ENCODE measurements around the gene SCARF1.

The SCARF1 gene

DNA sequence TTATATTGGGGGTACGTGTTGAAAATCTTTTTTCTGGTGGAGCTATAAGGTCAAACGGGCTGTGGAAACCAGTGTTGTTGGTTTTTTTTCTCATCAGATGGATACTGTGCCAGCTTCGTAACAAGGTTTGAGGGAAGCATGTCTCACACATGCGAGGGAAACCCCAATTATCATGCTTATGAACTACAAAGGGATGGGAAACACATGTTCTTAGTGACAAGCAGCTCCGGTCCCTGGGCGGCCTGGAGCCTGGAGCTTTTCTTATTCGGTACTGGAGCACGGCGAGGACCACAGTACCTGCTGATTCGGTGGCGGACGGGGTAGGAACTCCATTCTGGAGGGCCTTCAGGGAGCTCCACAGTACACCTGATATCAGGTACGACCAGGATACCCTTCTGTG is 29.4 kb downstream of the SCARF1 start:
- no peak for TF ChIP-seq SUZ12 (IDR thresholded peaks at IDR 0.05; ENCODE audit: extremely low read depth, insufficient read depth, insufficient read length)
- Histone ChIP-seq H3K9me3 (ENCODE audit: insufficient read depth, low read length) (no peaks in the 10 kb centered on the region), H3K27me3 (ENCODE audit: insufficient read depth, insufficient read length) (no peaks in the 10 kb centered on the region), H3K9ac (ENCODE audit: insufficient read length, low read depth) (no peak overlapping the region), H3K4me3 (ENCODE audit: insufficient read length, low read depth) (no peak overlapping the region), H3K4me1 (ENCODE audit: insufficient read depth, insufficient read length) (no peaks in the 10 kb centered on the region), H3K36me3 (ENCODE audit: insufficient read depth, insufficient read length, low read length) (peaks cover 3% of the 10 kb centered on the region)
- DNase-seq (ENCODE audit: low read depth, low spot score): no peak

DNA sequence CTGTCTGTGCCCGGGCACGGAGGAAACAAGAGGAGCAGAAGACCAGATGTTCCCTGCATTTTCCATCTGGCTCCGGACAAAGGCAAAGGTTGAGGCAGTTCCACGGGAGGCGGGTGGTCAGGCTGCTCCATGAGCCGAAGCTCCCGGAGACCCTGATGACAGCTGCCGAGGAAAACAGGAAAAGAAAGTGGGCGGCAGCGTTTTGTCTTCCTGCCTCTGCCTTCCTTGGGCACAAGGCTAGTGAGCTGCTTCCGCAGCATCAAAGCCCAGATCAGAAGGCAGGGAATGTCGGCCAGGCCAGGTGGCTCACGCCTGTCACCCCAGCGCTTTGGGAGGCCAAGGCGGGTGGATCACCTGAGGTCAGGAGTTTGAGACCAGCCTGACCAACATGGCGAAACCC is 33.1 kb downstream of the SCARF1 start:
- Histone ChIP-seq H3K9me3 (ENCODE audit: insufficient read depth, low read length) (no peaks in the 10 kb centered on the region), H3K27me3 (ENCODE audit: insufficient read depth, insufficient read length) (no peaks in the 10 kb centered on the region), H3K9ac (ENCODE audit: insufficient read length, low read depth) (no peak overlapping the region), H3K4me3 (ENCODE audit: insufficient read length, low read depth) (no peak overlapping the region), H3K36me3 (ENCODE audit: insufficient read depth, insufficient read length, low read length) (peaks cover 3% of the 10 kb centered on the region), H3K4me1 (ENCODE audit: insufficient read depth, insufficient read length) (no peaks in the 10 kb centered on the region)
- no peak for DNase-seq (ENCODE audit: low read depth, low spot score)
- TF ChIP-seq YY1 (IDR thresholded peaks at IDR 0.05; ENCODE audit: insufficient read depth, insufficient read length): no peak
- TF ChIP-seq ZNF274 (IDR thresholded peaks at IDR 0.05; ENCODE audit: low read depth, low read length): no peak
- no peak for TF ChIP-seq SUZ12 (IDR thresholded peaks at IDR 0.05; ENCODE audit: extremely low read depth, insufficient read depth, insufficient read length)

- peaks cover 3% of the 10 kb centered on the region for H3K36me3 ChIP-seq (ENCODE audit: insufficient read depth, insufficient read length, low read length)
- DNase-seq (ENCODE audit: low read depth, low spot score): no peak
- no peak overlapping the region for H3K9ac ChIP-seq (ENCODE audit: insufficient read length, low read depth)
- H3K27me3 ChIP-seq (ENCODE audit: insufficient read depth, insufficient read length): no peaks in the 10 kb centered on the region
- no peaks in the 10 kb centered on the region for H3K4me1 ChIP-seq (ENCODE audit: insufficient read depth, insufficient read length)
- no peak overlapping the region for H3K4me3 ChIP-seq (ENCODE audit: insufficient read length, low read depth)
- TF ChIP-seq YY1 (IDR thresholded peaks at IDR 0.05; ENCODE audit: insufficient read depth, insufficient read length): no peak
- H3K9me3 ChIP-seq (ENCODE audit: insufficient read depth, low read length): no peaks in the 10 kb centered on the region
Observed at GRCh38 chr17:1611715-1612114, 33.8 kb downstream of the SCARF1 start.

GRCh38 chr17:1608676-1609075 is 36.9 kb downstream of the SCARF1 start:
- TF ChIP-seq SUZ12 (IDR thresholded peaks at IDR 0.05; ENCODE audit: extremely low read depth, insufficient read depth, insufficient read length) (no peak), YY1 (IDR thresholded peaks at IDR 0.05; ENCODE audit: insufficient read depth, insufficient read length) (no peak), ZNF274 (IDR thresholded peaks at IDR 0.05; ENCODE audit: low read depth, low read length) (no peak)

DNA sequence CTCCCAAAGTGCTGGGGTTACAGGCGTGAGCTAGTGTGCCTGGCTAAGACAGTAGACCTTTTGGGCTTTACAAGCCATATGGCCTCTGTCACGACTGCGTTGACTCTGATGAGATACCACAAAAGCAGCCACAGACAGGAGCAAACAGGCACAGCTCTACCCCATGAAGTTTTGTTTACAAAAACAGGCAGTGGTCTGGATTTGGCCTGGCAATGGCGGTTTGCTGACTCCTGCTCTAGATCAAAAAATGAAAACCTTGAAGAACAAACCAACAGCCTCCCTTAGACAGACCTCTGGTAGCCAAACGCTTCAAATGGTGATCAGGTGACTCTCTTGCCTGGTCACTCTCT is 37.6 kb downstream of the SCARF1 start:
- Histone ChIP-seq H3K36me3 (ENCODE audit: insufficient read depth, insufficient read length, low read length) (no peaks in the 10 kb centered on the region), H3K9ac (ENCODE audit: insufficient read length, low read depth) (no peak overlapping the region), H3K4me1 (ENCODE audit: insufficient read depth, insufficient read length) (peaks cover 4% of the 10 kb centered on the region), H3K27me3 (ENCODE audit: insufficient read depth, insufficient read length) (no peaks in the 10 kb centered on the region), H3K4me3 (ENCODE audit: insufficient read length, low read depth) (no peak overlapping the region), H3K9me3 (ENCODE audit: insufficient read depth, low read length) (no peaks in the 10 kb centered on the region)
- TF ChIP-seq ZNF274 (IDR thresholded peaks at IDR 0.05; ENCODE audit: low read depth, low read length) (no peak), SUZ12 (IDR thresholded peaks at IDR 0.05; ENCODE audit: extremely low read depth, insufficient read depth, insufficient read length) (no peak), YY1 (IDR thresholded peaks at IDR 0.05; ENCODE audit: insufficient read depth, insufficient read length) (no peak)
- no peak for DNase-seq (ENCODE audit: low read depth, low spot score)

More at GRCh38 chr17:1608676-1609075, 36.9 kb downstream of the SCARF1 start:
- Histone ChIP-seq H3K36me3 (ENCODE audit: insufficient read depth, insufficient read length, low read length) (no peaks in the 10 kb centered on the region), H3K9ac (ENCODE audit: insufficient read length, low read depth) (no peak overlapping the region), H3K9me3 (ENCODE audit: insufficient read depth, low read length) (no peaks in the 10 kb centered on the region), H3K4me3 (ENCODE audit: insufficient read length, low read depth) (no peak overlapping the region), H3K27me3 (ENCODE audit: insufficient read depth, insufficient read length) (no peaks in the 10 kb centered on the region), H3K4me1 (ENCODE audit: insufficient read depth, insufficient read length) (peaks cover 4% of the 10 kb centered on the region)
- DNase-seq (ENCODE audit: low read depth, low spot score): no peak

- TF ChIP-seq SUZ12 (IDR thresholded peaks at IDR 0.05; ENCODE audit: extremely low read depth, insufficient read depth, insufficient read length) (no peak), YY1 (IDR thresholded peaks at IDR 0.05; ENCODE audit: insufficient read depth, insufficient read length) (no peak), ZNF274 (IDR thresholded peaks at IDR 0.05; ENCODE audit: low read depth, low read length) (no peak)
- no peak for DNase-seq (ENCODE audit: low read depth, low spot score)
- Histone ChIP-seq H3K9ac (ENCODE audit: insufficient read length, low read depth) (no peak overlapping the region), H3K27me3 (ENCODE audit: insufficient read depth, insufficient read length) (no peaks in the 10 kb centered on the region), H3K4me3 (ENCODE audit: insufficient read length, low read depth) (no peak overlapping the region), H3K36me3 (ENCODE audit: insufficient read depth, insufficient read length, low read length) (no peaks in the 10 kb centered on the region), H3K9me3 (ENCODE audit: insufficient read depth, low read length) (peaks cover 6% of the 10 kb centered on the region), H3K4me1 (ENCODE audit: insufficient read depth, insufficient read length) (peaks cover 4% of the 10 kb centered on the region)
Observed at GRCh38 chr17:1606352-1606985, 39.1 kb downstream of the SCARF1 start.

- Histone ChIP-seq H3K9ac (ENCODE audit: insufficient read length, low read depth) (no peak overlapping the region), H3K4me1 (ENCODE audit: insufficient read depth, insufficient read length) (peaks cover 4% of the 10 kb centered on the region), H3K36me3 (ENCODE audit: insufficient read depth, insufficient read length, low read length) (no peaks in the 10 kb centered on the region), H3K9me3 (ENCODE audit: insufficient read depth, low read length) (peaks cover 10% of the 10 kb centered on the region), H3K27me3 (ENCODE audit: insufficient read depth, insufficient read length) (no peaks in the 10 kb centered on the region), H3K4me3 (ENCODE audit: insufficient read length, low read depth) (no peak overlapping the region)
- no peak for DNase-seq (ENCODE audit: low read depth, low spot score)
- TF ChIP-seq SUZ12 (IDR thresholded peaks at IDR 0.05; ENCODE audit: extremely low read depth, insufficient read depth, insufficient read length) (no peak), YY1 (IDR thresholded peaks at IDR 0.05; ENCODE audit: insufficient read depth, insufficient read length) (no peak), ZNF274 (IDR thresholded peaks at IDR 0.05; ENCODE audit: low read depth, low read length) (no peak)
Observed at GRCh38 chr17:1605681-1606351, 39.7 kb downstream of the SCARF1 start.

All from NT2/D1 (cell line).